ENCODE measurements around the gene ANKUB1. TPM values are rescaled to one million over a fixed set of nuclear protein-coding genes. Genes with fewer than 3 reads are reported as not detected.
"Not testable (repeated sequence)": the region's sequence is repeated elsewhere in the genome, so short reads cannot be mapped to it uniquely, and the experiment has no call there.

Gene ANKUB1
- total RNA-seq = not detected
- polyA plus RNA-seq = not detected
- long read RNA-seq, donor 1, partial matches to known transcripts = 0 of 2 reads
- long read RNA-seq, donor 1, other reads (novel, unspliced or antisense) = 2 of 2 reads
- long read RNA-seq, donor 2, partial matches to known transcripts = 0 of 2 reads
- long read RNA-seq, donor 2, other reads (novel, unspliced or antisense) = 2 of 2 reads
- long read RNA-seq, donor 3, partial matches to known transcripts = 0 of 4 reads
- long read RNA-seq, donor 3, other reads (novel, unspliced or antisense) = 4 of 4 reads
- long read RNA-seq, donor 4 = 0 reads

- intact Hi-C loops (cut with DNase I) = no loop called here
- ATAC-seq = no peak
Measured at GRCh38 chr3:149792452-149793270, at the start of gene ANKUB1. ANKUB1 (minus strand) TSS chr3:149792554; CDS start chr3:149792366, 188 bp downstream.

GRCh38 chr3:149839896-149840295 is 47.5 kb upstream of the ANKUB1 start:
- Histone ChIP-seq H3K4me3 (ENCODE audit: low read length) (no peak overlapping the region), H3K4me1 (ENCODE audit: control insufficient read depth, insufficient read depth, low read length) (no peaks in the 10 kb centered on the region), H3K27ac (ENCODE audit: low read length) (no peak overlapping the region), H3K27me3 (ENCODE audit: control insufficient read depth, insufficient read depth) (no peaks in the 10 kb centered on the region), H3K9me3 (ENCODE audit: control insufficient read depth, low read length) (no peaks in the 10 kb centered on the region)
- intact Hi-C loops (cut with DNase I) = no loop called here
- no peak for ATAC-seq
- DNase-seq = no peak
- 96% methylated on average over 3 of the region's 3 CpGs for WGBS

More at GRCh38 chr3:149792452-149793270, at the start of gene ANKUB1:
- Histone ChIP-seq H3K27ac (ENCODE audit: low read length) (no peak within 1 kb of the TSS), H3K9me3 (ENCODE audit: control insufficient read depth, low read length) (no peaks in the 10 kb centered on the region), H3K4me3 (ENCODE audit: low read length) (no peak within 1 kb of the TSS), H3K27me3 (ENCODE audit: control insufficient read depth, insufficient read depth) (no peaks in the 10 kb centered on the region), H3K4me1 (ENCODE audit: control insufficient read depth, insufficient read depth, low read length) (no peaks in the 10 kb centered on the region)
- 87% methylated on average over 4 of the region's 4 CpGs for WGBS
- no peak for DNase-seq

- ATAC-seq; DNase-seq; H3K4me1 ChIP-seq (ENCODE audit: control insufficient read depth, insufficient read depth, low read length); H3K4me3 ChIP-seq (ENCODE audit: low read length); H3K9me3 ChIP-seq (ENCODE audit: control insufficient read depth, low read length); H3K27me3 ChIP-seq (ENCODE audit: control insufficient read depth, insufficient read depth); H3K27ac ChIP-seq (ENCODE audit: low read length); intact Hi-C loops (cut with DNase I): not testable (repeated sequence)
- WGBS = 97% methylated on average over 3 of the region's 3 CpGs
Measured at GRCh38 chr3:149839469-149839868, 47.1 kb upstream of the ANKUB1 start.

GRCh38 chr3:149838491-149838890 is 46.1 kb upstream of the ANKUB1 start:
- ATAC-seq; intact Hi-C loops (cut with DNase I); H3K4me3 ChIP-seq (ENCODE audit: low read length); H3K9me3 ChIP-seq (ENCODE audit: control insufficient read depth, low read length); H3K27me3 ChIP-seq (ENCODE audit: control insufficient read depth, insufficient read depth); H3K27ac ChIP-seq (ENCODE audit: low read length); H3K4me1 ChIP-seq (ENCODE audit: control insufficient read depth, insufficient read depth, low read length); DNase-seq: not testable (repeated sequence)
- 90% methylated on average over 3 of the region's 3 CpGs for WGBS

- Histone ChIP-seq H3K9me3 (ENCODE audit: control insufficient read depth, low read length) (peaks cover 2% of the 10 kb centered on the region), H3K4me1 (ENCODE audit: control insufficient read depth, insufficient read depth, low read length) (no peaks in the 10 kb centered on the region), H3K4me3 (ENCODE audit: low read length) (no peak overlapping the region), H3K27ac (ENCODE audit: low read length) (no peak overlapping the region), H3K27me3 (ENCODE audit: control insufficient read depth, insufficient read depth) (no peaks in the 10 kb centered on the region)
- intact Hi-C loops (cut with DNase I) = no loop called here
- 99% methylated on average over 2 of the region's 2 CpGs for WGBS
- no peak for ATAC-seq
- no peak for DNase-seq
Measured at GRCh38 chr3:149833241-149833640, 40.9 kb upstream of the ANKUB1 start.

- intact Hi-C loops (cut with DNase I) = no loop called here
- H3K27me3 ChIP-seq (ENCODE audit: control insufficient read depth, insufficient read depth) = no peaks in the 10 kb centered on the region
- H3K4me1 ChIP-seq (ENCODE audit: control insufficient read depth, insufficient read depth, low read length) = no peaks in the 10 kb centered on the region
- H3K9me3 ChIP-seq (ENCODE audit: control insufficient read depth, low read length) = peaks cover 2% of the 10 kb centered on the region
- ATAC-seq (no peak), DNase-seq (no peak)
- WGBS = 91% methylated on average over 1 of the region's 1 CpG
- no peak overlapping the region for H3K4me3 ChIP-seq (ENCODE audit: low read length)
- no peak overlapping the region for H3K27ac ChIP-seq (ENCODE audit: low read length)
Measured at GRCh38 chr3:149832086-149832485, 39.7 kb upstream of the ANKUB1 start.

- Histone ChIP-seq H3K27ac (ENCODE audit: low read length) (no peak overlapping the region), H3K4me3 (ENCODE audit: low read length) (no peak overlapping the region), H3K9me3 (ENCODE audit: control insufficient read depth, low read length) (peaks cover 2% of the 10 kb centered on the region), H3K27me3 (ENCODE audit: control insufficient read depth, insufficient read depth) (no peaks in the 10 kb centered on the region), H3K4me1 (ENCODE audit: control insufficient read depth, insufficient read depth, low read length) (no peaks in the 10 kb centered on the region)
- 97% methylated on average over 4 of the region's 4 CpGs for WGBS
- intact Hi-C loops (cut with DNase I) = no loop called here
- ATAC-seq (no peak), DNase-seq (no peak)
Measured at GRCh38 chr3:149831321-149831720, 39.0 kb upstream of the ANKUB1 start.

- H3K27me3 ChIP-seq (ENCODE audit: control insufficient read depth, insufficient read depth) = no peaks in the 10 kb centered on the region
- intact Hi-C loops (cut with DNase I) = no loop called here
- no peak overlapping the region for H3K4me3 ChIP-seq (ENCODE audit: low read length)
- H3K9me3 ChIP-seq (ENCODE audit: control insufficient read depth, low read length) = peaks cover 2% of the 10 kb centered on the region
- no peak overlapping the region for H3K27ac ChIP-seq (ENCODE audit: low read length)
- WGBS = 97% methylated on average over 2 of the region's 2 CpGs
- DNase-seq (no peak), ATAC-seq (no peak)
- H3K4me1 ChIP-seq (ENCODE audit: control insufficient read depth, insufficient read depth, low read length) = no peaks in the 10 kb centered on the region
Measured at GRCh38 chr3:149830902-149831301, 38.5 kb upstream of the ANKUB1 start.

GRCh38 chr3:149829631-149830030 is 37.3 kb upstream of the ANKUB1 start:
- H3K4me1 ChIP-seq (ENCODE audit: control insufficient read depth, insufficient read depth, low read length); DNase-seq; H3K4me3 ChIP-seq (ENCODE audit: low read length); ATAC-seq; intact Hi-C loops (cut with DNase I); H3K27ac ChIP-seq (ENCODE audit: low read length); H3K9me3 ChIP-seq (ENCODE audit: control insufficient read depth, low read length); H3K27me3 ChIP-seq (ENCODE audit: control insufficient read depth, insufficient read depth): not testable (repeated sequence)
- 90% methylated on average over 4 of the region's 4 CpGs for WGBS

- H3K27ac ChIP-seq (ENCODE audit: low read length) = no peak overlapping the region
- H3K27me3 ChIP-seq (ENCODE audit: control insufficient read depth, insufficient read depth) = no peaks in the 10 kb centered on the region
- no peak for DNase-seq
- peaks cover 2% of the 10 kb centered on the region for H3K9me3 ChIP-seq (ENCODE audit: control insufficient read depth, low read length)
- intact Hi-C loops (cut with DNase I) = no loop called here
- WGBS = 91% methylated on average over 1 of the region's 1 CpG
- no peak for ATAC-seq
- peaks cover 3% of the 10 kb centered on the region for H3K4me1 ChIP-seq (ENCODE audit: control insufficient read depth, insufficient read depth, low read length)
- no peak overlapping the region for H3K4me3 ChIP-seq (ENCODE audit: low read length)
Measured at GRCh38 chr3:149828390-149828789, 36.0 kb upstream of the ANKUB1 start.

- 82% methylated on average over 3 of the region's 3 CpGs for WGBS
- Histone ChIP-seq H3K27ac (ENCODE audit: low read length) (no peak overlapping the region), H3K27me3 (ENCODE audit: control insufficient read depth, insufficient read depth) (no peaks in the 10 kb centered on the region), H3K4me3 (ENCODE audit: low read length) (no peak overlapping the region), H3K4me1 (ENCODE audit: control insufficient read depth, insufficient read depth, low read length) (peaks cover 3% of the 10 kb centered on the region), H3K9me3 (ENCODE audit: control insufficient read depth, low read length) (peaks cover 2% of the 10 kb centered on the region)
- intact Hi-C loops (cut with DNase I) = no loop called here
- ATAC-seq (no peak), DNase-seq (no peak)
Measured at GRCh38 chr3:149826636-149827035, 34.3 kb upstream of the ANKUB1 start.

Measured in right cardiac atrium (tissue), 5 donors.